GM19467 (cell line): ENCODE data around the gene SKP1.

ENCODE experiments used
- ATAC-seq: cut with Tn5 transposase; IDR thresholded peaks from one replicate; pipeline ENCODE4 v1.9.1; 2021; ENCODE audit warnings: mild to moderate bottlenecking, moderate library complexity; ENCODE audit not compliant: unreplicated experiment

Gene SKP1

GRCh38 chr5:134143944-134144941 is 32.5 kb downstream of the SKP1 start:
- ATAC-seq, result no peak

- no peak for ATAC-seq
These were observed 33.3 kb downstream of the SKP1 start for GRCh38 chr5:134143431-134143830.

GRCh38 chr5:134142806-134143205 is 33.9 kb downstream of the SKP1 start:
- ATAC-seq, result no peak

- no peak for ATAC-seq
These were observed 34.7 kb downstream of the SKP1 start for GRCh38 chr5:134142052-134142451.

GRCh38 chr5:134141331-134142050 is 35.3 kb downstream of the SKP1 start:
- no peak for ATAC-seq

- no peak for ATAC-seq
These were observed 36.1 kb downstream of the SKP1 start for GRCh38 chr5:134140530-134141201.

GRCh38 chr5:134139891-134140469 is 36.8 kb downstream of the SKP1 start:
- no peak for ATAC-seq

GRCh38 chr5:134139377-134139851 is 37.3 kb downstream of the SKP1 start:
- ATAC-seq, result no peak

GRCh38 chr5:134138416-134139376 is 38.1 kb downstream of the SKP1 start:
- peak; percentile 47 for ATAC-seq

GRCh38 chr5:134136771-134137170 is 40.0 kb downstream of the SKP1 start:
- no peak for ATAC-seq

- ATAC-seq, result no peak
These were observed 40.5 kb downstream of the SKP1 start for GRCh38 chr5:134136221-134136631.

- no peak for ATAC-seq
These were observed 41.6 kb downstream of the SKP1 start for GRCh38 chr5:134135091-134135655.

GRCh38 chr5:134133995-134134541 is 42.7 kb downstream of the SKP1 start:
- no peak for ATAC-seq

- ATAC-seq, result no peak
These were observed 43.4 kb downstream of the SKP1 start for GRCh38 chr5:134133188-134133994.

- no peak for ATAC-seq
These were observed 44.2 kb downstream of the SKP1 start for GRCh38 chr5:134132372-134133187.

GRCh38 chr5:134131578-134132350 is 45.0 kb downstream of the SKP1 start:
- no peak for ATAC-seq

GRCh38 chr5:134131165-134131564 is 45.6 kb downstream of the SKP1 start:
- ATAC-seq, result no peak
